Duodenal mucosa (tissue), 2 donors: Measurements from ENCODE around the gene HOXA5.

Experiments used
- H3K27ac ChIP-seq: one replicate; pipeline ENCODE4 v1.7.0; 2013; ENCODE audit warnings: low read depth, low read length
- H3K27me3 ChIP-seq, 2 donors: one replicate each; pipeline ENCODE4 v1.7.0; 2013; ENCODE audit warnings: low read length in 2 of 2, control low read depth in 1 of 2; ENCODE audit not compliant: insufficient read depth in 2 of 2, control insufficient read depth in 1 of 2
- H3K36me3 ChIP-seq, 2 donors: one replicate each; pipeline ENCODE4 v1.7.0; 2013; ENCODE audit warnings: low read length in 2 of 2, control low read depth in 1 of 2; ENCODE audit not compliant: insufficient read depth in 2 of 2, control insufficient read depth in 1 of 2
- H3K4me1 ChIP-seq, 2 donors: one replicate each; pipeline ENCODE4 v1.7.0; 2013; ENCODE audit warnings: low read length in 2 of 2, control low read depth in 1 of 2; ENCODE audit not compliant: insufficient read depth in 2 of 2, control insufficient read depth in 1 of 2
- H3K4me3 ChIP-seq, 2 donors: one replicate each; pipeline ENCODE4 v1.7.0; 2013; ENCODE audit warnings: low read length in 2 of 2, low read depth in 1 of 2
- H3K9ac ChIP-seq, 2 donors: one replicate each; pipeline ENCODE4 v1.7.0; 2013; ENCODE audit warnings: low read length in 2 of 2, low read depth in 1 of 2
- H3K9me3 ChIP-seq, 2 donors: one replicate each; pipeline ENCODE4 v1.7.0; 2013; ENCODE audit warnings: low read length in 2 of 2, control low read depth in 1 of 2; ENCODE audit not compliant: control insufficient read depth in 1 of 2

HOXA5 gene

GRCh38 chr7:27116962-27117886 is 26.3 kb downstream of the HOXA5 start:
- Histone ChIP-seq H3K4me3 (peak overlapping the region; percentile 64 to 69), H3K27ac (peak overlapping the region; percentile 51), H3K27me3 (peaks cover 0 to 3% of the 10 kb centered on the region in 2 donors), H3K9me3 (no peaks in the 10 kb centered on the region), H3K36me3 (no peaks in the 10 kb centered on the region), H3K4me1 (peaks cover 20 to 31% of the 10 kb centered on the region in 2 donors), H3K9ac (peak overlapping the region; percentile 70 to 76)

- H3K9ac ChIP-seq: peak overlapping the region; percentile 70 to 76
Observed at GRCh38 chr7:27116031-27116961, 27.2 kb downstream of the HOXA5 start.

GRCh38 chr7:27115221-27116026 is 28.1 kb downstream of the HOXA5 start:
- H3K9me3 ChIP-seq: no peaks in the 10 kb centered on the region
- H3K4me1 ChIP-seq: peaks cover 9 to 24% of the 10 kb centered on the region in 2 donors
- H3K9ac ChIP-seq: peak overlapping the region; percentile 70 to 76
- peaks cover 0 to 3% of the 10 kb centered on the region in 2 donors for H3K27me3 ChIP-seq
- no peaks in the 10 kb centered on the region for H3K36me3 ChIP-seq
- peak overlapping the region; percentile 64 to 69 for H3K4me3 ChIP-seq
- peak overlapping the region; percentile 92 for H3K27ac ChIP-seq

More at GRCh38 chr7:27116031-27116961, 27.2 kb downstream of the HOXA5 start:
- H3K4me3 ChIP-seq: peak overlapping the region; percentile 64 to 69
- no peaks in the 10 kb centered on the region for H3K9me3 ChIP-seq
- H3K27ac ChIP-seq: peak overlapping the region; percentile 58
- peaks cover 0 to 3% of the 10 kb centered on the region in 2 donors for H3K27me3 ChIP-seq
- peaks cover 17 to 31% of the 10 kb centered on the region in 2 donors for H3K4me1 ChIP-seq
- H3K36me3 ChIP-seq: no peaks in the 10 kb centered on the region

GRCh38 chr7:27114881-27115220 is 28.6 kb downstream of the HOXA5 start:
- Histone ChIP-seq H3K9me3 (no peaks in the 10 kb centered on the region), H3K4me3 (peak overlapping the region; percentile 64 to 69), H3K9ac (peak overlapping the region in 1 of 2 donors; percentile 70), H3K4me1 (peaks cover 7 to 22% of the 10 kb centered on the region in 2 donors), H3K27ac (peak overlapping the region; percentile 92), H3K27me3 (peaks cover 0 to 3% of the 10 kb centered on the region in 2 donors), H3K36me3 (no peaks in the 10 kb centered on the region)

GRCh38 chr7:27113991-27114769 is 29.3 kb downstream of the HOXA5 start:
- H3K4me3 ChIP-seq: peak overlapping the region; percentile 55 to 60
- H3K9ac ChIP-seq: peak overlapping the region; percentile 34 to 43
- H3K36me3 ChIP-seq: no peaks in the 10 kb centered on the region
- peaks cover 0 to 25% of the 10 kb centered on the region in 2 donors for H3K4me1 ChIP-seq
- no peaks in the 10 kb centered on the region for H3K9me3 ChIP-seq
- peak overlapping the region; percentile 74 for H3K27ac ChIP-seq
- peaks cover 0 to 3% of the 10 kb centered on the region in 2 donors for H3K27me3 ChIP-seq

- Histone ChIP-seq H3K4me1 (peaks cover 0 to 26% of the 10 kb centered on the region in 2 donors), H3K36me3 (no peaks in the 10 kb centered on the region), H3K9me3 (no peaks in the 10 kb centered on the region), H3K27me3 (peaks cover 0 to 3% of the 10 kb centered on the region in 2 donors), H3K27ac (peak overlapping the region; percentile 87), H3K4me3 (peak overlapping the region; percentile 62 to 71), H3K9ac (peak overlapping the region in 1 of 2 donors; percentile 50)
Observed at GRCh38 chr7:27112955-27113949, 30.2 kb downstream of the HOXA5 start.

- H3K4me1 ChIP-seq: peaks cover 0 to 26% of the 10 kb centered on the region in 2 donors
- H3K27ac ChIP-seq: no peak overlapping the region
- no peaks in the 10 kb centered on the region for H3K9me3 ChIP-seq
- peaks cover 0 to 3% of the 10 kb centered on the region in 2 donors for H3K27me3 ChIP-seq
- no peak overlapping the region for H3K4me3 ChIP-seq
- H3K9ac ChIP-seq: peak overlapping the region in 1 of 2 donors; percentile 50
- H3K36me3 ChIP-seq: no peaks in the 10 kb centered on the region
Observed at GRCh38 chr7:27112361-27112760, 31.1 kb downstream of the HOXA5 start.

GRCh38 chr7:27111751-27112277 is 31.7 kb downstream of the HOXA5 start:
- Histone ChIP-seq H3K27me3 (peaks cover 0 to 3% of the 10 kb centered on the region in 2 donors), H3K9ac (no peak overlapping the region), H3K36me3 (no peaks in the 10 kb centered on the region), H3K27ac (no peak overlapping the region), H3K4me1 (peaks cover 0 to 24% of the 10 kb centered on the region in 2 donors), H3K9me3 (no peaks in the 10 kb centered on the region), H3K4me3 (peak overlapping the region in 1 of 2 donors; percentile 37)
